ENCODE data around the gene CARD8.

GRCh38 chr19:48274173-48274572 lies 18.5 kb upstream of the CARD8 start:
- TF ChIP-seq POLR2A (IDR thresholded peaks at IDR 0.05), result no peak
- TF ChIP-seq, protein P1, sequence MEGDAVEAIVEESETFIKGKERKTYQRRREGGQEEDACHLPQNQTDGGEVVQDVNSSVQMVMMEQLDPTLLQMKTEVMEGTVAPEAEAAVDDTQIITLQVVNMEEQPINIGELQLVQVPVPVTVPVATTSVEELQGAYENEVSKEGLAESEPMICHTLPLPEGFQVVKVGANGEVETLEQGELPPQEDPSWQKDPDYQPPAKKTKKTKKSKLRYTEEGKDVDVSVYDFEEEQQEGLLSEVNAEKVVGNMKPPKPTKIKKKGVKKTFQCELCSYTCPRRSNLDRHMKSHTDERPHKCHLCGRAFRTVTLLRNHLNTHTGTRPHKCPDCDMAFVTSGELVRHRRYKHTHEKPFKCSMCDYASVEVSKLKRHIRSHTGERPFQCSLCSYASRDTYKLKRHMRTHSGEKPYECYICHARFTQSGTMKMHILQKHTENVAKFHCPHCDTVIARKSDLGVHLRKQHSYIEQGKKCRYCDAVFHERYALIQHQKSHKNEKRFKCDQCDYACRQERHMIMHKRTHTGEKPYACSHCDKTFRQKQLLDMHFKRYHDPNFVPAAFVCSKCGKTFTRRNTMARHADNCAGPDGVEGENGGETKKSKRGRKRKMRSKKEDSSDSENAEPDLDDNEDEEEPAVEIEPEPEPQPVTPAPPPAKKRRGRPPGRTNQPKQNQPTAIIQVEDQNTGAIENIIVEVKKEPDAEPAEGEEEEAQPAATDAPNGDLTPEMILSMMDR (IDR thresholded peaks at IDR 0.05), result no peak
